Activated CD4-positive, CD25-positive, alpha-beta regulatory T cell treated with anti-CD3 and anti-CD28 coated beads, Interleukin-2, amount 50 U/mL, for 24 hours (primary cell): Measurements from ENCODE around the gene FYCO1.

Experiments used
- ATAC-seq, 2 donors: fragments of 150-1000 bp; cut with Tn5 transposase; one replicate each; pipeline ENCODE4 v1.10.0; 2021; ENCODE audit warnings: mild to moderate bottlenecking in 1 of 2, moderate library complexity in 1 of 2

FYCO1 gene

DNA sequence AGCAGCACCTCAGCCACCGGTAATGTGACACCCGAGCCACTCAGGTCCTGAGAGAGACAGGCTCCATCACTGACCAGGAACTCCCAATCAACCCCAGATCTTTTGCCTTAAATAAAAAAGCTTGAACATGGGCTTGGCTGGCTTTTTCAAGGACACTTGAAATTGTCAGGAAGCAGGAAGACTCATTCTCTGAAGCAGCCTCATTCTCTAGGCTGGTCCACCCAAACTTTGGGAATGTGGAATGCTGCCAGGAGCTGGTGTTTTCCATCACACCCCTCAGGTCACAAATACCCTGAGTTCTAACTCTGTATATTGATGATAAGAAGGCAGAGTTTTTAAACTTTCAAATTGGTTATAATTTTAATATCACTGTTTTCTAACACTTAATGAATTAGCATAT, 35.3 kb downstream of the FYCO1 start:
- ATAC-seq = no peak

DNA sequence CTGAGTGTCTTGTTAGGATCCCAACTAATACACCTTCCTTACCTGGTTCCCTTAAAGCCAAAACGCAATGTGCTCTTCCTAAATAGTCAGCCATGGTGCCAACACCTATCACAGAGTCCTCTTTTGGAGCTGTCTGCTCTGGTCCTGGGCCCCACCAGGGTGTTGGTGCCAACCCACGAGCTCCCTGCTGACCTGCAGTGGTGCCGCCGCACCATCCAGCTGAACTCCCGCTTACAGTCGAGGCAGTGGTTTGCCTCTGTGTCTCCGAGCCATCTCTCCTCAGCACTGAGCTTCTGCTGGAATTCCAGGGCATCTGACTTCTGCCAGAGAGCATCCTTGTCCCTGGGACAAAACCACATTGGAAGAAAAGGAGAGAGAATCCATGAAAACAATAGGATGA, 36.4 kb downstream of the FYCO1 start:
- no peak for ATAC-seq

DNA sequence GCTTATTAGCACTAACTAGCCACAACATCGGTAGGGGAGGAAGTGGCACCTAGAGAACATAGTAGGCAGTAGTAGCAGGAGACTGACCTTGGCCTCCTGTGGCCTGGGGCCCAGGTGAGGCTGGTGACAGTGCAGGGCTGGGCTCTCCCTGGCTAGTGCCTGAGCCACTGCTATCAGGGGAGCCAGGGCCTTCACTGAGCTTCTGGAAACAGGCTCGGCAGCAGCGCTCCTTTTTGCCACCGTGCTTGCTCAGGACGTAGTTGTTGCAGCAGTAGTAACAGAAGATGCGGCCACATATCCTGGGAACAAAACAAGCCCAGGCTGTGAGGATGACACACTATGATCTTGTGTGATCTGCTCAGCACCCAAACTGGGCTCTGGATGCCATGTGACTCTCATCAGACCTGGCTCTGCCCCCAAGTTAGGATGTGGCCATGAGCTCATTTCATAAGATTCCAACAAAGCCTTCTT, 37.3 kb downstream of the FYCO1 start:
- no peak for ATAC-seq

DNA sequence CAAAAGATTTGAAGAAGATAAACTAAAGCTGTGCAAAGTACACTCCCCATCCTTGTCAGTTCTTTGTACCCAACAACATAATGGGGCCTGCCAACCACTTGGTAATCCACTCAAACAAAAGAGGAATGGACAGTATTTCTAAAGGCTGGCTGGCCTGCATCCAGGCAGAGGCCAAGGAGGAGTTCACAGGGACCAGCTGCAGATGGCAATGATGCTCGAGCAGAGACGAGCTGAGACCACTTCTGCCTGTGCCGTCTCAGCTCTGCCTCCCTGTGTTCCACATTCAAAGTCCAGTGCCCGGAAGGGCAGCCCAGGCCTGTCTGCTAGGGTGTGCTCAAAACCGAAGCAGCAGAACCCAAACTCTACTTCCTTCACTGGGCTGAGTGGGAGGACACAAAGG, 38.0 kb downstream of the FYCO1 start:
- no peak for ATAC-seq

DNA sequence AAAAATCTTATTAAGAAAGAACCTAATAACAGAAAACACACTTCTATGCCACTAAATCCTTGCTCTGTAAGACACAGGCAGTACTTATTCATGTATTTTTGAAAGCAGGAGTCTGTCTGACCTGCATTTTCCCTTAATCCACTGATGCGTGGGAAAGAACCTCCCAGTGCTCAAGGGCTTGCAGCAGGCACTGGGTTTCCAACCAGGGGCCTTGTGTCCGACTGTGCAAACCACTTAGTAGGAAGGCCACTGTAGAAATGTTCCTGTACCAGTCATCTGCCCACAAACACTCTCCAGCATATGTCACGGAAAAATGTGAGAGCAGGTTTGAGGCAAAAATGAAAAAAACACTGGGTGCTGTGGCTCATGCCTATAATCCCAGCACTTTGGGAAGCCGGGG, 39.9 kb downstream of the FYCO1 start:
- no peak for ATAC-seq

DNA sequence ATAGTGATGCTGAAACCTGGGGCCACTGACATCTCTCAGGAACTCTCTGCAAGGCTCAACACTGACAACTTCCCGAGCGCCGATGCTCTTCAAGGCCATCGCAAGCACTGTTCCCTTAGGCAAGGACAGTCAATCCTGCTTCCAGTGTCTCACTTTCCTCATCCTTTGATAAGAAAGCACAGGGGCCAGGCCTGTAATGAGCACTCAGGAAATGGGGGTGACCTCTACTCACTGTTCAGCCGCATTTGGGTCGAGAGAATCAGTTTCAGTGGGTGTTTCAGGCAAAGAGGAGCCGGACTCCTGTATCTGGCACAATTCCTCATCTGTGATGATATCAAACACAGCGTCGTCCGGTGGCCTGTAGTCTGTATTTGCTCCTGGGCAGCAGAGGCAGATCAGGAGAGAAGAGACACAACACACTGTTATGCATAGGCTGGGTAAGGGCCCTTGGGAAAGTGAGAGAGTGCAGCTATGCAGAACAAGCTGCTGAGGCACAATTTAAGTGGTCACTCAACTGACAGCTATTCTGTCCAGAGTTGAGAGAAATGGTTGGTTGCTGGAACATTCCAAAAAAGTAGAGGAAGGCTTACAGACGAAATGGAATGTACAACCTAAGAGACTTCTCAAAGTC, 40.5 kb downstream of the FYCO1 start:
- ATAC-seq = no peak

DNA sequence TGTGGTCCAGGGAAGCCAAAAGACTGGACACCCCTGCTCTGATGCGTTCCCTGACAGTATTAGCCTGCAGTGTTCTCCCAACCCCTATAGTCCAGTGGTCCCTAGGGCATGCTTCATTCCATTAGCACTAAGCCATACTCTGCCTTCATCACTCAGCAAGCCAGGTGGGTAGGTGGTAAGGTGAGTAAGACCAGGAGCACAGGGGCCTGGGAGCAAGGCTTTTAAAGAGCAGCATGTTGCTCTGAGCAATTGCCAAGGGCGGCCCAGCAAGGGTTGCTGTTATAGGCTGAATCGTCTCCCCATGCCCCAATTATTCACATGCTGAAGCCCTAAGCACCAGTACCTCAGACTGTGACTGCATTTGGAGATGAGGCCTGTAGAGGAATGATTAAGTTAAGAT, 41.3 kb downstream of the FYCO1 start:
- ATAC-seq = no peak

DNA sequence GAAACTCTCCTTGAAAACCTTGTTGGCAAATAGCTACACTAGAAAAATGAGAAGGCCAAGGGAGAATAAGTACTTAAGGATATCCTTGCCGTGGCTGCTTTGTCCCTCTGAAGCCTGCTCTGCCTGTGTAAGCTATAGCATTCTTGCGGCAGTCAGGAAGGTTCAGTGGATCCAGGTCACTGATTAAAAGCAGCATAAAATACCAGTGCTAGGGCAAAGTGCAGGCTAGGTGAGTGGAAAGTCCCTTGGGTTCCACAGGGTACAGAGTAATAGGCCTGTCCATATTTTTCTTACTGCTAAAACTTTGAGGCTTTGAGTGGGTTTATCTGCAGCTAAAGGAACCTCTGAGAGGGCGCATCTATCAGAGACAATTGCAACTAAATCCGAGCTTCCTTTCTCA, 42.1 kb downstream of the FYCO1 start:
- ATAC-seq = no peak

DNA sequence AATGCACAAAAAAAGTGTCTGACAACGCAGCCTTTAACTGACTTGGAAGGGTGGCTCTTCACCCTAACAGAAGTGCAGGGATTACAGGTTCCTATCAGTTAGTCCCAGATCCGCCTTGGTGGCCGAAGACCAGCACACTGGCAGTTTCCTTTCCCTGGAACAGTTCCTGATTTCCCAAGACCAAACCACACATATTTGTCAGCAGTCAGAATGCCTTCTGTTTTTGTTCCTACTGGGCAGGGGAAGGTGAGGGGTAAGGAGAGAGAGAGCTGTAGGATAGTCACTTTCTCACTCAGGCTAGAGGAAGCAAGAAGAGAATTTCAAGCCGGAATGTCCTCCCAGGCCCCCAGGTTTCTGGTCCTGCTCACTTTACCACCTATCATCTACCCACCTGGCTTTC, 43.2 kb downstream of the FYCO1 start:
- no peak for ATAC-seq

DNA sequence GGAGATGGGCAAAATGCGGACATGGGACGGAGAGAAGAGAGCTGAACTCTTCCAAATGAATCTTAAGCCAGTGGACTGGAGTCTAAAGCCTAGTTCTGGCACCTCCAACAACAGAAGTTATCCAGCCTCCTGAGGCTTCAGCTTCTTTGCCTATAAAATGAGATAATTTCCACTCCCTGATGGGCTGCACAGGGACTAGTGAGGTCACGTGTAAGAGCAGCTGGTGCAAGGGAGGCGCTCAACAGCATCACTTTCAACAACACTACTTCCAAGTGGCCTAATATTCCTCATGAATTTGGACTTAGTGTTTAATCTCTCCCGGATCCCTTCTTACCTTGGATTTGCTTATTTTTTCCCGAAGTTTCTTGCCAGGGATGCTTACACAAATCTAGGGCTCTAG, 43.7 kb downstream of the FYCO1 start:
- ATAC-seq = no peak

DNA sequence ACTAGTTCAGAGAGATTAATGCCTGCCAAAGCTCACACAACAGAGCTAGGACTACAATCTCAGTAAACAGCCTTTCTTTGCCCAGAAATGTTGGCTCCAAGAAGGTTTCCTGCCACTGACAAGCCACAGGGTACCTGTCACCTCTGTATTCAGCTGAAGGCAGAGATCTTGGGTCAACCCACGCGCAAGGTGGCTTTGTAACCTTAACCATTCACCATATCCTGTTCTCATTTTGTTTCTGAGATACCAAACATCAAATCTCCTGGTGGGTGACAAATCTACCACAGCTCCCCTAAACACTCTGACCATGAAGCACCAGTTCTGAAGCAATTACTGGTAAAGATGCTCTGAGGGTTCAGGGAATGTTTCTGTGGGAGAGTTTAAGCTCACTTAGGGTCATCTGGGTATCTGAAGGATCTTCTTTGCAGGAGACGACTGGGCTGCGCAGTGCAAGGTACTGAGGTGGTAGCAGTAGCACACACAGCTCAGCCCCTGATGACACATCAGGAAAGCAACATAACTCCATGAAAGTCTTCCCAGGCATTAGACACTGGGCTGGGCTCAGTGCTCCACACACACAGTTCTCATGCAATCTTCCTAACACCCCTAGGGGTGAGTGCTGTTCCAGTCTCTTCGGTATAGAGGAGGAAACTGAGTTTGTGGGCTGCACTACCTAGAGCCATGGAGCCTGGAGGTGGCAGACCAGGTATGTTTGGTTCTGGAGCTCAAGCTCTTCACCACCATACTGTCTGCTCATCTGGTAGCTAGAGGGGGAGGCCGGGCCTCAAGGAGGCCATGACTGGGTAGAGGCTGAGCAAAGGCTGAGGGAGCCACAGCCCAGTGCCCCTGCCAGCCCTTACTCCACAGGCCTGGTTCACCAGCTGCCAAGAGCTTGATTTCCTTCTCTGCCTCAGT, 44.7 kb downstream of the FYCO1 start:
- peak; percentile 72 to 80 for ATAC-seq

DNA sequence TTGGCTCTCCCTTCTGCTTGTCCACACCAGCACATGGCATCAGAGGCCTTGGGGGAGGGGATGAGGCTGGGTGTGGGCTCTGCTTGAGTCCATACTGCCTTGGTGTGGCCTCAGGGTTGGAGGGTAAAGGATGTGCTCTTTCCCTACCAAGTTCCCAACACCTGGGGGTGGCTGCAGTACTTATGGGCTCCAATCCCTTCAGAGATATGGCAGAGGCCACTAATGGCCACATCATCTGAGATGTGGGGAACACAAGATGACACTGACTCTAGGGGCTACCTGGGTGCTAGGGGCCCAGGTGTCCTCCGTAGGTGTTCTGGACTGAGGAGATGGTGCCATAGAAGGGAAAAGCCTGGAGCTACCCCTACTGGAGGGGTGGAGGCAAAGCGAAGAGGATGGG, 45.5 kb downstream of the FYCO1 start:
- no peak for ATAC-seq

DNA sequence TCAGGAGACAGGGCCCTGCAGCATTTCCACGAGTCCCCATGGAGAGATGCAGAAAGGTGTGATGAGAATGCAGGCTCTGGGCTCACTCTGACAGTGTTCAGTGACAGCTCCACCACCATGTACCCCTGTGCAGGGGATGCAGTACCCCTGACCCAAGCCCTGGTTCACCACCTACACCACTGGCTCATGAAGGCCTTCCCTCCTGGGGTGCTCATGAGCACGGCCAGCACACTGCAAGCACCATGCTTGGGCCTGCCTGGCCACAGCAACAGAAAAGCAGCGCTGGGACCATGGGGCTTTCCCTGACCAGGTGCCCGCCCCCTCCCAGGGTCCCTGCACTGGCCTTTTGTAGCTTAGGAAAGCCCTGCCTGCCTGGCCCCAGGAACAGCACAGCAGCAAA, 46.2 kb downstream of the FYCO1 start:
- no peak for ATAC-seq

DNA sequence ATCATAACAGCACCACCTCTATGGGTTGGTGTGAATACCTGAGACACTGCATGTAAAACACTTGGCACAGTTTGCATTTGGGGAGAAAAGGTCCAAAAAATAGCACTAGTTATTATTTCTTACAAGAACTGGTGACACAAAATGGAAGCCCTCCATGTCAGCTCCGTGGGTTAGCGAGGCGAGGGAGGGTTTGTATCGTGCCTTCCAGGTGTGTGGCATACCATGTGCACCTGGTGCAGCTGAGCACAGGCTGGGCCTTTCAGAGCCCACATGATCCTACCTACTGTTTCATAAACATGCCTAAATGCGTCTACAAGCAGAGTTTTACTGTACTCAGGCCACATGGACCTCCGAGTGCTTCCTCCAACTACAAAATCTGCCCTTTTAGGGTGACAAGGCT, 46.7 kb downstream of the FYCO1 start:
- no peak for ATAC-seq

DNA sequence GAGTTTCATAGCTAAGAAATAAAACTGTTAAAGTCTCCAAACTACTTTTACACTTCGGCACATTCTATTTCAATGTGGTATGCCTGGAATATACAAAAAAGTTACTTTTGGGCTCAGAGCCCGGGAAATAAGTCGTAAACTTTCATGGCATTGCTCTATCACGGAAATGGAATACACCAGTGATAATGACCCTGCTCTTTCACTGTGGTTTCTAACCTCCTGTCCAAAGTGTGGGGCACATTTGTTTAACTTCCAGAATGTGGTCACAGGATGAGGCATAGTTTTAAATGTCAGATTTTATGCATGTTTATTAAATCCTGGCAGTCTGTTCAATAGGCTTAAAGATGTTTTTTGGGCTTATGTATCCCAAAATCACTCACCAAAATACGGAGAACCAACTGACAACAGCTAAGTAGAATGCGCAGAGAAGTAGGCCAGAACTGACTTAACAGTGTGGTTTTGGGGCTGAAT, 47.3 kb downstream of the FYCO1 start:
- no peak for ATAC-seq

DNA sequence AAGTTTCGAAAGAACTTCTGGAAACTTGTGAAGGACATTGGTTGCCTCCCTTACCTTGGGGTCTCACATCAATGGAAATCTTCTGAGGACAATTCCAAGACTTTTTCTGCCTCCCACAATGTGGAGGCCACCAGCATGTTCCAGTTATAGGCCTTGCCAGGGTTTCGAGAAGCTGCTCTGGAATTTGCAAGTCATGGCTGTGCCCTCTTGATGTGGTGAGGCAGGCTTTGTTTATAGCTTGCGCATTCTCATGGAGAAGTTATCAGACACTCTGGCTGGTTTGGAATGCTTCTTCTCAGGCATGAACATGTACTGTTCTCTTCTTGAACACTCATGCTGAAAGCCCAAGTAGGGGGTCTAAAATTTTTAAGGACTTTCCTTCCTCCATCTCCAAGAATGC, 48.3 kb downstream of the FYCO1 start:
- ATAC-seq = no peak

DNA sequence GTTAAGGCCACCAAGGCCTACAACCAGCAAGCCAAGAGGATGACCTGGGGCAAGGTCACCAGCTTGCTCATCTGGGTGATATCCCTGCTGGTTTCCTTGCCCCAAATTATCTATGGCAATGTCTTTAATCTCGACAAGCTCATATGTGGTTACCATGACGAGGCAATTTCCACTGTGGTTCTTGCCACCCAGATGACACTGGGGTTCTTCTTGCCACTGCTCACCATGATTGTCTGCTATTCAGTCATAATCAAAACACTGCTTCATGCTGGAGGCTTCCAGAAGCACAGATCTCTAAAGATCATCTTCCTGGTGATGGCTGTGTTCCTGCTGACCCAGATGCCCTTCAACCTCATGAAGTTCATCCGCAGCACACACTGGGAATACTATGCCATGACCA, 48.7 kb downstream of the FYCO1 start:
- ATAC-seq = peak; percentile 13 to 17

DNA sequence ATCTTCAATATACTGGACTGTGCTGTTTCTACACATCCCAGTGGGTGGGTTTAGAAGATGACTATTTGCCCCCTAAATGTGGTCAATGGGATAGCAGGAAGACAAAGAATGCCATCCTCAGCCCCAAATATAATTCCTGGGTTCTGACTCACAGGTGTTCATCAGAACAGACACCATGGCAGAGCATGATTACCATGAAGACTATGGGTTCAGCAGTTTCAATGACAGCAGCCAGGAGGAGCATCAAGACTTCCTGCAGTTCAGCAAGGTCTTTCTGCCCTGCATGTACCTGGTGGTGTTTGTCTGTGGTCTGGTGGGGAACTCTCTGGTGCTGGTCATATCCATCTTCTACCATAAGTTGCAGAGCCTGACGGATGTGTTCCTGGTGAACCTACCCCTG, 49.3 kb downstream of the FYCO1 start:
- no peak for ATAC-seq

DNA sequence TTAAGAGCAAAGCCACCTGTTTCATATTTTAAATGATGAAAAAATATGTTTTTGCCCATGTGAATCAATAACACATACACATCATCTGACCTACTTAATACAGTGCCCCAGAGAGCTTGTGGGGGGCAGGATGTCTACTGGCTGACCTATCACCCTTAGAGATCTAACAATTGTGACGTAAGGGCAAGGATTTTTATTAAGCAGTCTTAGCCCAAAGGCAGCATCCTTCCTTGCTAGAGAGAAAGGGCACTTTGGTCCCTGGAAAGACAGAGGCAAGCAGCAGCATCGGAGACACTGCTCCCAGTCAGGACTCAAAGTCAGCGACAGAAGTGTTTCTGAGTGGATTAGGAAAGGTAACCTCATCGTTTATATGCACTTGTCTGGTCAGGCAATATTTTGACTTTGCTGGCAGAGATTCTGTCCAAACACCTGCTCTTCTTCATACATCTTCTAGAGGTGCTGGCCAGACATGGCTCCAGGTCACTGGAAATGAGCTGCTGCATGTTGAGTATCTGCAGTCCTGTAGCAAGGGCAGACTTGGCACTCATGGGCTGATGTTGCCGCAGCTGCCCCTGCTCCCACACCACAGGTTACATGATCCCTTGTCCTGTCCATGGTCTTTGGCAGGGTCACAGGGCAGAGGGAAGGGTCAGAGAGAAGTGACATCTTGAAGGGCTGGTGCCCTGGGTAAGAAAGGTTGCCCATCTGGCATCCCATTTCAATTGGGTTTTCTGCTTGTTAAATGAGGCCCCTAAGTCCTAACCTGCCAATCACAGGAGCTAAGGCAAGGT, 50.6 kb downstream of the FYCO1 start:
- ATAC-seq = no peak

DNA sequence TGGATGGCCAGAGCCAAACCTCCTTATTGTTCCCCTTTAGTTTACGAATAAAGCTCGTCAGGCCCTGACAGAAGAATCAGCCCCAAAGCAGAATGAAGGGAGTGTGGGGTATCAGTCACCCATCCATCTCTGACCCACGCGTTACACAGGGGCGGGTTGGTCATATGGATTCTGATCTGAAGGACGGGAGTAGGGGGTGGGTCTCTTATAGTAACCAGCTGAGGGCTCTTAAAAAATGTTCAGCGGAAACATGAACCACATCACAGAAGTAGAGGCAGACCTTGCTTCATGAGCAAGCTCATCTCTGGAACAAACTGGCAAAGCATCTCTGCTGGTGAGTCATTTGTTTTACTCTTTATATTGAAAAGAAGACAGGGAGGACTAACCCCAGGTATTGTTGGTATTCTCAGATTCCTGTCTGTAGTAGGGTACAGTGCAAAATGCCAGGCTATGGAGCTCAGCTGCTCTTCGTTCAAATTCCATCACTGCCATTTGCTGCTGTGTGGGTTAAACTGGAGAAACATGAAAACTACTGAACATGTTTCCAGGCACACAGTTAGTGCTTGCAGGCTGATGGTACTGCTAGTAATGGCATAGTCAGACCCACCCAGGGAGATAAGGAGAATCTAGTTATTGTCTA, 52.3 kb downstream of the FYCO1 start, which contains the start of gene CXCR6:
Gene CXCR6 (plus strand): TSS at position 258 of the 640 bp plus-strand sequence. CDS start 3,018 bp downstream, outside the sequence.
- ATAC-seq = peak; percentile 80 to 84

DNA sequence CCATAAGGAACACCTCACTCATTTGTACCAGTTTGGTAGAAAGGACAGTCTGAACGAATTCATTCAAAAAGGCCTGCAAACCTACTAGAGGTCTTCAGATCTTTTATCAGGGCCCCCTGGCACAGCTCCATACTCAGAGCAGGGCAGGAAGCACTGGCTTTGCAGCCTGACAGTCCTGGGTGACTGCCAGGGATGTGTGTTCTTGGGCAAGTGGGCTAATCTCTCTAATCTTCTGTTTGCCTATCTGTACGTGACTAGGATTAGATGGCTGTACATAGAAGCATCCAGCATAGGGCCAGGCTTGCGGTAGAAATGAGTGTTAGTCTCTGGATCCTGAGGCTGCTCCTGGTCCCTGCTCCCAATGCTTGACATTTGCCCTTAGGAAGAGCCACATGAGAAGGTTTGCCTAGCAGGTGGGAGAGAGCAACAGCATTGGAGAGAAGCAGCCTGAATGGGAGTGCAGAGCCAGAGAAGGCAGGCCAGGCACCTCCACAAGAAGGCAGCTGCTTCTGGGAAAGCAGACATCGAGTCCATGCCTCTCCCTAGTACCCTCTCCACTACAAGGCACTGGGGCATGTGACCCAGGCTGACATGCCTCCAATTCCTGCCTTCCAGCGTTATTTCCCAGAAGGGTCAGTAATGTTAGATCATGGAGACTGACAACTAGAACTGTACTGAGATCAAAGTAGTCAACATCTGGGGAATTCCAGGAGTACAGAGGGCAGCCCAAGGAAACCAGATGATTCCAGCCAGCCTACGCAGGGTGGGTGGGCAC, 53.4 kb downstream of the FYCO1 start:
- no peak for ATAC-seq
